GM10248 (cell line): ENCODE data around the gene FSTL4.

ENCODE experiments used
- CTCF ChIA-PET: fragments of 300-600 bp; sonication (Branson Sonifier 250); formaldehyde crosslinking; extraction: SDS; loops from one replicate; lab custom pipeline; 2021; ENCODE audit warnings: antibody characterized with exemption; lab: Yijun Ruan, JAX
- POLR2A ChIA-PET: fragments of 350-650 bp; sonication (Branson Sonifier 250); formaldehyde crosslinking; extraction: SDS; loops from one replicate; lab custom pipeline; 2020; ENCODE audit warnings: antibody characterized with exemption; lab: Yijun Ruan, JAX
- DNase-seq: peaks from one replicate; pipeline ENCODE4 v3.0.0; 2012; ENCODE audit errors: extremely low spot score
- CTCF ChIP-seq: IDR thresholded peaks from 2 replicates; pipeline ENCODE4 v1.5.1; 2012; ENCODE audit warnings: mild to moderate bottlenecking, low read depth; ENCODE audit errors: extremely low read depth, missing control alignments, control extremely low read depth

The FSTL4 gene

DNA sequence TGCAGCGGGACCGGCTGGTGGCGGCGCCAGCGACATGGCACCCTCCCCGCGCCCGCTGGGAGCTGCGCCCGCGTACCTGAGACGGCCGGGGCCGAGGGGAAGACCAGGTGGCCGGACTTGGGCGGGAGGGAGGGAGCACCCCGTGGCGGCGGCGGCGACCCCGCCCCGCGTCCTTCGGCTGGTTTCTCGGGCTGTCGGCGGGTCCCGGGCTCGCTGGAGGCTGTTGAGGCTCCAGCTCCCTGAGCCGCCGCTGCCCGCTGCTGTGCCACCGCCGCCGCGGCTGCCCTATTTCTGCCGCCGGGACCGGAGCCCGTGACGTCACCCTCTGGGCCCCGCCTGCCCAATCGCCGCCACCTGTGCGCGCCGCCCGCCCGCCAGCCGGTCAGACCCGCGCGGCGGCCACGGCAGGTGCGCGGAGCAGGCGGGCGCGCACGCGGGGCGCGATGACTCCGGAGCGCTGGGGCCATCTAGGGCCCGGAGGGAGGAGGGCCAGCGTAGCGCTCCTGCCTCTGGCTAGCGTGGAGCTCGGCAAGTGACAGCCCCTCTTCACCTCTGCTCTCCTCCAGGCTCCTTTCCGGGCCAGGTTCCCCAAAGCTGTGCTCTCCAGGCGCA is at the start of gene FSTL4:
TSS of gene FSTL4 (minus strand) at position 293 of the 612 bp plus-strand sequence.
- DNase-seq, result peak; percentile 30
- CTCF ChIA-PET, result no interaction called here
- TF ChIP-seq CTCF, result no peak
- POLR2A ChIA-PET, result no interaction called here

- ChIA-PET POLR2A (no interaction called here), CTCF (interaction anchor here (0.8 to 1.2 kb wide), 5 partner anchors 9 to 237 kb away, joined by 3 to 4 read pairs (median 3); no protein-coding TSS in a partner anchor)
- TF ChIP-seq CTCF, result no peak
- DNase-seq, result no peak
Observed at GRCh38 chr5:133661389-133661788, 49.0 kb upstream of the FSTL4 start.

DNA sequence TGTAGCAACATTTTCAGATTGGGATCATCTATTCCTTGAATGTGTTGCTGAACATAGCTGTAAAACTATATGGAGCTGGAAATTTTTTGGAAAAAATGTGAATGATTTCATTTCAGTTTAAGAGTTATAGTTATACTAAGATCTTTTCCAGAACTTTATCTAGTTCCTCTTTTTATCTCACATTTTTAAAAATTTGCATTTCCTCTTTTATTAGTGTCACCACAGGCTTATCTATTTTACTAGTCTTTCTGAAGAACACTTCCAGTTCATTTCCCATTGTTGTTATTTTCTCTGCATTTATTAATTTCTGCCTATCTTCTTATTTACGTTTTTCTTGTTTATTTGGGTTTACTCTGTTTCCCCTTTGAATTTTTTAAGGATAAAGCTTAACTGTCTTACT is 46.0 kb upstream of the FSTL4 start:
- ChIA-PET POLR2A (no interaction called here), CTCF (no interaction called here)
- no peak for DNase-seq
- no peak for TF ChIP-seq CTCF

- no peak for DNase-seq
- no peak for TF ChIP-seq CTCF
- CTCF ChIA-PET, result no interaction called here
- POLR2A ChIA-PET, result no interaction called here
Observed at GRCh38 chr5:133657036-133657435, 44.7 kb upstream of the FSTL4 start.

DNA sequence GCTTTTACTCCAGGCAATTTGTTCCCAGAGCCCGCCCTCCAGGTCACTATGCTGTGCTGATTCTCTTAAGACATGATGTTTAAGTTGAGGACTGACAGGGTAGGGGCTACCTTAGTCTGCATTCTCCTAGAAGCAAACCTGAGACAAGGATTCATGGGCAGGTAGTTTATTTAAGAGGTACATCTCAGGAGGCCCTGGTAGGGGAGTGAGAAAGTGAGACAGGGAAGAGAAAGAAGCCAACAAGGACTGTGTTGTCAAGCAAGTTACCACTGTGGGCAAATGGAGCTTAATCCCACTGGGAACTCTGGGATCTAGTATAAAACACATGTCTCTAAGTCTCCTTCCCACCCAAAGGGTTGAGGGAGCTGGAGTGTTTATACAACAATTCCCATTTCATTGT is 43.6 kb upstream of the FSTL4 start:
- ChIA-PET CTCF (no interaction called here), POLR2A (no interaction called here)
- TF ChIP-seq CTCF, result no peak
- no peak for DNase-seq

GRCh38 chr5:133653760-133654049 is 41.4 kb upstream of the FSTL4 start:
- DNase-seq, result no peak
- CTCF ChIA-PET, result interaction anchor here (1.1 to 1.2 kb wide), 2 partner anchors 11 to 14 kb away, joined by 3 read pairs; no protein-coding TSS in a partner anchor
- POLR2A ChIA-PET, result no interaction called here
- no peak for TF ChIP-seq CTCF
